Mammary epithelial cell (primary cell): ENCODE results near the gene MEI4.

Source experiments
- EZH2 ChIP-seq: IDR thresholded peaks from 2 replicates; pipeline ENCODE4 v1.6.1; 2012; ENCODE audit warnings: low read length, inconsistent platforms, borderline replicate concordance
- TF ChIP-seq, protein P1 (sequence below), 2 donors: IDR thresholded peaks in 1 of 2; conservative IDR thresholded peaks in 1 of 2; 2 replicates each; pipeline ENCODE4 v1.5.1; 2011 to 2012; ENCODE audit warnings: inconsistent platforms in 2 of 2, low read length in 2 of 2, mild to moderate bottlenecking in 2 of 2, control low read depth in 1 of 2, low read depth in 1 of 2; ENCODE audit not compliant: insufficient read depth in 1 of 2; ENCODE audit errors: extremely low read depth in 1 of 2

DNA sequence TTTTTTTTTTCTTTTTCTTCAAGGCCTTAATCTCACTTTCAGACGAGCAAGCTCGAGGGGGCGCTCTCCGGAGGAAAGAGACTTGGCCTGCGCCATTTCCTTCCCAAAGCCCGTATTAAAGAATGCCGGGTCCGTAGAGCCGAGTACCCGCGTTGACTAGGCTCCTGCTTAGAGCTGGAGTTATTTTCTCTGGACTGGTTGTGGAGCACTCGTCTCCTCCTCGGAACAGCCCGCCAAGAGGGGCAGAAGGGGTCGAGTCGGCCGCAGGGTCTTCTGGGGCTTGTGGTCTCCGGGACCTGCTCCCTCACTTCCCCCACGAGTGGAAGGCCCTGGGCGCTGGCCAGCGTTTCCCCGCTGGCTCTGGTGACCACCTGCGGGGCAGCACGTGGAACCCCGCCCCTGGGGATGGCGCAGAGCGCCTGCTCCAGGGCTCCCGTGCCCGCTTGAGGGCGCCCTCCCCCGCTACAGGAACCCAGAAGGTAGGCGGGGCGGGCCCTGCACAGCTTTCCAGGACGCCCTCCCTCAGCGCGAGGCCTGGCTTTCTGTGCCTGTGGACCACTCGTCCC lies 2.7 kb upstream of the MEI4 start:
- TF ChIP-seq, protein P1, sequence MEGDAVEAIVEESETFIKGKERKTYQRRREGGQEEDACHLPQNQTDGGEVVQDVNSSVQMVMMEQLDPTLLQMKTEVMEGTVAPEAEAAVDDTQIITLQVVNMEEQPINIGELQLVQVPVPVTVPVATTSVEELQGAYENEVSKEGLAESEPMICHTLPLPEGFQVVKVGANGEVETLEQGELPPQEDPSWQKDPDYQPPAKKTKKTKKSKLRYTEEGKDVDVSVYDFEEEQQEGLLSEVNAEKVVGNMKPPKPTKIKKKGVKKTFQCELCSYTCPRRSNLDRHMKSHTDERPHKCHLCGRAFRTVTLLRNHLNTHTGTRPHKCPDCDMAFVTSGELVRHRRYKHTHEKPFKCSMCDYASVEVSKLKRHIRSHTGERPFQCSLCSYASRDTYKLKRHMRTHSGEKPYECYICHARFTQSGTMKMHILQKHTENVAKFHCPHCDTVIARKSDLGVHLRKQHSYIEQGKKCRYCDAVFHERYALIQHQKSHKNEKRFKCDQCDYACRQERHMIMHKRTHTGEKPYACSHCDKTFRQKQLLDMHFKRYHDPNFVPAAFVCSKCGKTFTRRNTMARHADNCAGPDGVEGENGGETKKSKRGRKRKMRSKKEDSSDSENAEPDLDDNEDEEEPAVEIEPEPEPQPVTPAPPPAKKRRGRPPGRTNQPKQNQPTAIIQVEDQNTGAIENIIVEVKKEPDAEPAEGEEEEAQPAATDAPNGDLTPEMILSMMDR (conservative IDR thresholded peaks at IDR 0.05 in 1 of 2, IDR thresholded peaks at IDR 0.05 in 1 of 2; ENCODE audit: extremely low read depth in 1 of 2, insufficient read depth in 1 of 2, low read depth in 1 of 2, low read length in 2 of 2): no peak
- no peak for TF ChIP-seq EZH2
